Erythroblast (primary cell): ENCODE results near the gene DIAPH3.

ENCODE experiments used
- GATA1 ChIP-seq: IDR thresholded peaks from 2 replicates; pipeline ENCODE4 v1.6.1; 2011; ENCODE audit warnings: low read depth, mild to moderate bottlenecking, control low read depth, low read length, moderate library complexity
- POLR2A ChIP-seq: IDR thresholded peaks from 2 replicates; pipeline ENCODE4 v1.6.1; 2011; ENCODE audit warnings: mild to moderate bottlenecking, low read length

- TF ChIP-seq POLR2A, result no peak
- no peak for TF ChIP-seq GATA1
Observed at GRCh38 chr13:59801107-59801880, 362.4 kb downstream of the DIAPH3 start.
